HuH-7 (cell line): ENCODE measurements around the gene SMC1B.
"Not testable (repeated sequence)": the region's sequence is repeated elsewhere in the genome, so short reads cannot be mapped to it uniquely, and the experiment has no call there.

Source experiments
- DNase-seq: peaks from one replicate; pipeline ENCODE4 v3.0.0; 2011; ENCODE audit warnings: low spot score

The SMC1B gene

GRCh38 chr22:45296628-45297297 lies 116.6 kb downstream of the SMC1B start:
- DNase-seq, result no peak

- DNase-seq, result no peak
Observed at GRCh38 chr22:45295492-45295891, 117.9 kb downstream of the SMC1B start.

GRCh38 chr22:45295004-45295403 lies 118.4 kb downstream of the SMC1B start:
- not testable (repeated sequence) for DNase-seq
